ENCODE data around the gene PDXK. TPM values are rescaled to one million over a fixed set of nuclear protein-coding genes. Genes with fewer than 3 reads are reported as not detected.
A peak's percentile ranks its signal among the peaks of the same experiment; 100 is the strongest.

PDXK gene
- polyA plus RNA-seq, 3 donors: 68.1 to 93.2 (median 90.9) TPM

DNA sequence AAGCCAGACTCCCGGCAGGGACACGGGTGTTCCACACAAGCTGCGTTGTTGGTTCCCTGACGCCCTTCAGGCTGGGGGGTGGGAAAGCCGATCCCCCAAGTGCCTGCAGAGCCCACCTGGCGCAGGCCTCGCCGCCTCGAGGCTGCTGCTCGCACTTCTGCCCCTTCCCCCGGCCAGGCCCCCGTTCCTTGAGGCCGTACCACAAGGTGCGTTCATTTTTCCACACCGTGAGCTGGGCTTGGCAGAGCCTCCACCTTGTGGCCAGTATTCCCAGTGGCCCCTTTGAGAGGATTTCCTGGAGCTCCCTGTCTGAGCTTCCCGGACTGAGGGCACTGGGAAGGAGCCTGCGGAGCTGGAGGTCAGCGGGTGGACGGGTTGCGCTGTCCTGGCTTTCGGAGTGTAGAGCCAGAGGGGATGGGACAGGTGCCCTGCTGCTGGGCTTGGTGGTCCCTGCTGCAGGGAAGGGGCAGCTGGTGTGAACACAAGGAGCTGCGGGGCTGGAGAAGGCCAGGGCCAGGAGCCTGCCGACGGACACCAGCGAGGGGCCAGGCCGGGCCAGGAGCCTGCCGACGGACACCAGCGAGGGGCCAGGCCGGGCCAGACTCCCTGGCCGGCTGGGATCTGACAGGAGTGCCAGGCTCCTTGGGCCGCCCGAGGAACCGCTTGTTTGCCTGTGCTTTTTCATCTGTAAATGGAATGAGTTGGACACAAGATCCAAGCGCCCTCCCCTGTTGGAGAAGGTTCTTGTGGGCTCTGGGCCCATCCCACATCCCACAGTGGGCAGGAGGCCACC, 18.4 kb downstream of the PDXK start:
- DNase-seq: no peak

DNA sequence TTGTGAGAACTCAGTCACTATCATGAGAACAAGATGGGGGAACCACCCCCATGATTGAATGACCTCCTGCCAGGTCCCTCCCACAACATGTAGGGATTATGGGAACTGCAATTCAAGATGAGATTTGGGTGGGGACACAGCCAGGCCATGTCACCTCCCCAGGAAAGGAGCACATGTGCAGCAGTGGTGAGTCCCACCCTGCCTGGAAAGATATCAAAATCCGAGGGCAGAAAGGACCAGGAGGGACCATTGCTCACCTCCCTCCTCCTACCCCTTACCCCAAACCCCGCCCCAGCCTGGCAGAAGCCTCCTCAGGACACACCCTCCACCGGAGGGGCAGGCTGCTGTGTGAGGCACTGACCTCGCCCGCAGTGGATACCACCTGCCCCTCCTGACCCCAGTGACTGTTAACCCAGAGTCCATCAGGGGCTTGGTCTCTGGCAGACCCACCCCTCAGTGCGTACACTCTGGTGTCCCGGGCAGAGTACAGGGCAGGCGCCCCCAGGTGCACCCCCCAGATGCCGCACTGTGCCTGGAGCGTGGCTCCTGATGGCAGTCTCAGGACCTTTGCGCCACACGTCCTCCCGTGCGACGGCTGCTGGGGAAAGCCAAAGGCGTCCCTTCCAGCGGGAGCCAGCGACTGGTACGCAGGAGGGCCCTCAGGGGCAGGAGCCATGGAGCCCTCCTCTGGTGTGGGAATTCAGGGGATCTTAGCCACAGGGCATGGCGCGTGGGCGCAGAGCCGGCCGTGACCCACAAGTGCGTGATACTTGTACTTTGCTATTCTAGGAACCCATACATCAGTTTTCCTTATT, 20.9 kb downstream of the PDXK start:
- no peak for DNase-seq

DNA sequence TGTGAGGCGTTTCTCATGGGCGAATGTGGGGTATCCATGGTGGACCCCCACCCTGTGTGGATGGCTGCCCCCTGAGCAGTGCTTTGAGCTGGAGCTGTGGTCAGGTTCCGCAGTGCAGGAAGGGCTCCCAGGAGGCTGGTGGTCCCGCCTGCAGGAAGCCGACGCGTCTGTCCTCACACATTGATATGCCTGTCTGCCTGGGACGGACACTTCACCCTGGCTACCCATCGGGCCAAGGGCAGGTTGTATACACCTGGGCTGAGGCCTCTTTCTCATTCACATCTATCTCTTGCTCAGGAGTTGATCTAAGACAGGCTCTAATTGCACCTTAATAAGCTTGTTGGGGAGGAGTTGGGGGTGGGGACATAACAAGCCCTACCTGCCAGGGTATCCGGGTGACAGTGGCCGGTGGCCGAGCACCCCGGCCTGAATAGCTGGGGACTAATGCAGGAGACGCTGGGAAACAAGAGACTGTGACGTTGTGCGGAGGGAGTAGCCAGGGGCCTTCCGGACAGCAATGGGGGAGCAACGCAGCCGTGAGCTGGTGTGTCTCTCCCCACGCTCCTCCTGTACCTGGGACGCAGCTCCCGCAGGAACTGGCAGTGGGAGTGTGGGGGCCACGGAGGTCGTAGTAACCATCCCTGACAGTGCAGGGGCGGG, 21.7 kb downstream of the PDXK start:
- DNase-seq: peak; percentile 76

DNA sequence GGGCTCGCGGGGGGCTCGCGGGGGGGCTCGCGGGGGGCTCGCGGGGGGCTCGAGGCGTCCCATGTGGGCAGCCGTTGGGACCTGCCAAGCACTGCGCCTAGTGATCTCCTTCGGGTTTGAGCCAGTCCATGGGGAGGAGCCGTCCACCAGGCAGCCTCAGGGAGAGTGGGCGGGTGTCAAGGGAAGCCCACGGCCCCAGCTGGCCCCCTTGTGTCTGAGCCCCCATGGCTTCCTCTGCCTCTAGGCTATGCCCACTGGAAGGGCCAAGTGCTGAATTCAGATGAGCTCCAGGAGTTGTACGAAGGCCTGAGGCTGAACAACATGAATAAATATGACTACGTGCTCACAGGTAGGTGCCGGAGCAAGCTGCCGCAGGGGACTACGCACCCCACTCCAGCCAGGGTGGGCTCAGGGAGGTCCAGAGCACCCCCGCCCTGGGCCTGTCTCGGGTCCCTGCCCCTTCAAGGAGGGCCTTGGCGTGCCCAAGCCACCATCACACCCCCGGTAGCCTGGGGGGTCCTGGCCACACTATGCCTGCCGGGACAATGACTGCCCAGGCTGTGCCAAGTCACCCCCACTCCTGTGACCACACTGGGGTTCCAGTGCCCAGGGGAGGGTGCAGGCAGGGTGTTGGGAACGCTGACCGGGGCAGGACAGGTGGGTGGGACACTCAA, 22.6 kb downstream of the PDXK start:
- no peak for DNase-seq

DNA sequence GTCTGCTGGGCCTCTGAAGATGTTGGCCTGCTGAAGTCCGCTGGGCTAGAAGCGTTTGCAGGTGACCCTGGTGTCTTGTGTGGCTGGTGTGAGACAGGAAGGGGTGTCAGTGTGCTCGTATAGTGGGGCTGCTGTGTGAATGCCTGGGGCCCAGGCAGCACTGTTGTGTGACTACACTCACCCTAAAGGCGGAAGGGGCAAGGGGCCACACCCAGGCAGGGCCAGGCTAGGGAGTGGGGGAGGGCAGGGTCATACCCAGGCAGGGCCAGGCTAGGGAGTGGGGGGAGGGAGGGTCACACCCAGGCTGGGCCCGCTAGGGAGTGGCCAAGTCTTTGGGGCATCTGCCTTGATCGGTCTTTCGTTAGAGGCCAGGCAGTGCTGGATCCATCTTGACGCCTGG, 25.0 kb downstream of the PDXK start:
- no peak for DNase-seq

DNA sequence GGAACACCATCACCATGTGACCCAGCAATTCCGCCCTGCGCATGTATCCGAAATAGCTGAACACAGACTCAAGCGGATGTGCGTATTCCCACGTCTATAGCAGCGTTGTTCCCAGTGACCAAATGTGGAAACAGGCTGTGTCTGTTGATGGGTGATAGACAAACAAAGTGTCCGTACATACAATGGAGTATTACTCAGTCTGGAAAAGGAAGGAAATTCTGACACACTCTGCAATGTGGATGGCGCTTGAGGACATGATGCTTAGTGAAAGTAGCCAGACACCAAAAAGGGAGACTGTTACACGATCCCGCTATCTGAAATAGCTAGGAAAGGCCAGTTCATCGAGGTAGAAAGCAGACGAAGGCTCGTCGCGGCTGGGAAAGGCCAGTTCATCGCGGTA, 25.8 kb downstream of the PDXK start:
- no peak for DNase-seq

DNA sequence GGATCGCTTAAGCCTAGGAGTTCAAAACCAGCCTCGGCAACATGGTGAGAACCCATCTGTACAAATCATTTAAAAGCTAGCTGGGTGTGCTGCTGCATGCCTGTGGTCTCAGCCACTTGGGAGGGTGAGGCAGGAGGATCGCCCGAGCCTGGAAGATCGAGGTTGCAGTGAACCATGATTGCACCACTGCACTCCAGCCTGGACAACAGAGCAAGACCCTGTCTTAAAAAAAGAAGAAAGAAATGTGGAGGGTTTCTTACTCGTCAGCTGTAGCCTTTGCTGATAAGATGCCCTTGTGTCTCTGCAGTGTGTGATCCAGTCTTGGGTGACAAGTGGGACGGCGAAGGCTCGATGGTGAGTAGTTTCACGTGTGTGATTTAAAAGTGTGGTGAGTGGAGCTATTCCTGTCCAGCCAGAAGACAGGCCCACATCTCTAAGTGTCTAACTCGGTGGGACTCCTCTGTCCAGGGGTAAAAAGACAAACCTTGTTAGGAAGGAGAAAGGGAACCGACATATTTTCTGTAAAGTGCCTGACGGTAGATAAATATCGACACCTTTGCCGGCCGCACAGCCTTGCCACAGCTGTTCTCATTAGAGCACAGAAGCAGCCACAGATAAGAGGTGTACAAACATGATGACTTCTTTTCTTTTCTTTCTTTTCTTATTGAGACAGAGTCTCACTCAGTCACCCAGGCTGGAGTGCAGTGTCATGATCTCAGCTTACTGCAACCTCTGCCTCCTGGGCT, 27.0 kb downstream of the PDXK start:
- DNase-seq: no peak

DNA sequence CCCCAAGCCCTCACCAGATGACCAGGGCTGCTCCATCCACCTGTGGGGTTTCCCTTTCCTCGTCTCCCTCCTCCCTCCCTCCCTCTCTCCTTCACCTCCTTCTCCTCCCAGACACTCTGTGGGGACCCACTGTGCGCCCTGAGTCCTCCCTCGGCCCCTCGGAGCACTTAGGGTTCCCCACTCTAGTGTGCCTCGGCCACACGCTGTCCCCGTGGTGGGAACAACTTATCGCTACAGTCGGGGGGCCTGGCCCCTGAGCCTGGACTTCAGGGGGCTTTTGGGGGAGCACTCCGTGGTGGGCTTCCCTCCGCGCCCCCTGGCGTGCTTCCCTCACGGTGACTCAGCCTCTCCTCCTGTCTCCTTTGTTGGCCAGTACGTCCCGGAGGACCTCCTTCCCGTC, 29.7 kb downstream of the PDXK start:
- DNase-seq: no peak

DNA sequence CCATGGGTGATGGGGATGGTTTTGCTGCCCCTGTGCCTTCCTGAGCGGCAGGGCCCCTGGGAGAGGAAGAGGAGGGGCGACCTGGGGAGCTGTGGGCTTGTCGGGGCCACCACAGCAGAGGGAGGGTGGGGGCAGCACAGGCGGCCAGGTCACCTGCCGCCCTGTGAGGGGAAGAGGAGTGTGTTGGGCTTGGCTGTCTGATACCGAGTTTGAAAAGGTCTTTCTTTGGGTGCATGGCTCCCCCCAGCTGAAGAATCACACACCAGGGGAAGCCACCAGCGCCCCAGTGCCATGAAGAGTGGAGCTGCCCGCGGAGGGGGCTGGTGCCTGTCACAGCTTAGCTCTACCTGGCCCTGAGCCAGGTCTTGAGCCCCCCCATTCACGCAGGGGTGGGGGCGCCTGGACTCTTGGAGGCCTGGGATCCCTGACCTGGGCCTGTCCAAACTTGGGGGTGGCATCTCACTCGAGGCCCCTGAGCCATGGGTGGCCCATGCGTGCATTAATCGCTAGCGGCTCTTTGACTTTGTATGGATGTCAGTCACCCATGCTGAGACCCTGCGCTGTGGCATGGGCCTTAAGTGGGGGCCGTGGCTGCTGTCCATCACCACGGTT, 30.8 kb downstream of the PDXK start:
- DNase-seq: no peak

DNA sequence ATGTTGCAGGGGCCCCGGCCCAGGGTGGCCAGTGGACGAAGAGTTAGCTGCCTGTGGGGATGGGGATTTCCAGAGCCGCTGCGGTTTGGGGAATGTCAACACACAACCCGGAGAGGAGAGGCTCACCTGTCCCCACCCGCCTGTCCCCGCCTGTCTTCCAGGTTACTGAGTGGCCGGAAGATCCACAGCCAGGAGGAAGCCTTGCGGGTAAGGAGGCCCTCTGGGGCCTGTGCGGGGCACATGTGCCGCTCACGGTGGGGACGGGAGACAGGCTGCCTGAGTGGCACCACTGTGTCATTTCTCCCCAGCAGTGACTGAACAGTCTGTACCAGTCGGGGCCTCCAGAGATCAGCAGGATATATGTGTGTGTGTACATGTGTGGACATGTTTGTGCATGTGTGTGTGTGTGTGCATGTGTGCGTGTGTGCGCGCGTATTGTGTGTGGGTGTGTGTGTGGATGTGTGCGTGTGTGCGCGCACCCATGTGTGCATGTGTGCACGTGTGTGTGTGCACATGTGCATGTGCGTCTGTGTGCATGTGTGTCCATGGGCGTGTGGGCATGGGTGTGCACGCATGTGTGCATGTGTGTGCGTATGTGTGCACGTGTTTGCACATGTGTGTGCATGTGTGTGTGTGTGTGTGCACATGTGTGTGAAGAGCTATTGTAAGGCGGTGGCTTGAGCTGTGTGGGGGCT, 31.6 kb downstream of the PDXK start:
- no peak for DNase-seq

DNA sequence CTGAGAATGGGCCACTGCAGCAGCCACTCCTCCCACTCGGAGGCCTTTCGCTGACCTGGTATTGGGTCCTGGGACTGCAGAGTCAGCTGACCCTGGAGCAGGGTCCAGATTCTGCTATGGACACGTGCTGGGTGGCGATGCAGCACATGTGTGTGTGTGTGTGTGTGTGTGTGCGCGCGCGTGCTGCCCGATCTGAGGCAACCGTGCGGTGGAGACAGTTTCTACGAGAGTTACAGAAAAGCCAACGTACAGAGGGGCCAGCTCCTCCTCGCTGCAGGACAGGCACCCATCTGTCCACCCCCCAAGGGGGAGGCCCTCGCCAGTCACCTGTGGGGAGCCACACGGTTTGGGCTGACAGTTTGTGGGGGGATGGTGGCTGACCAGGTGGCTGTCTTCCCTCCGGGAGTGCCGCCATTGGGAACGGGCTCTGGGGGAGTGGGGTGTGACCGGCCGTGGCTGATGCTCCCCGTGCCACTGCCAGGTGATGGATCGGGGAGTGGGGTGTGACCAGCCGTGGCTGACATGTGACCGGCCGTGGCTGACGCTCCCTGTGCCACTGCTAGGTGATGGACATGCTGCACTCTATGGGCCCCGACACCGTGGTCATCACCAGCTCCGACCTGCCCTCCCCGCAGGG, 33.1 kb downstream of the PDXK start:
- DNase-seq: no peak

DNA sequence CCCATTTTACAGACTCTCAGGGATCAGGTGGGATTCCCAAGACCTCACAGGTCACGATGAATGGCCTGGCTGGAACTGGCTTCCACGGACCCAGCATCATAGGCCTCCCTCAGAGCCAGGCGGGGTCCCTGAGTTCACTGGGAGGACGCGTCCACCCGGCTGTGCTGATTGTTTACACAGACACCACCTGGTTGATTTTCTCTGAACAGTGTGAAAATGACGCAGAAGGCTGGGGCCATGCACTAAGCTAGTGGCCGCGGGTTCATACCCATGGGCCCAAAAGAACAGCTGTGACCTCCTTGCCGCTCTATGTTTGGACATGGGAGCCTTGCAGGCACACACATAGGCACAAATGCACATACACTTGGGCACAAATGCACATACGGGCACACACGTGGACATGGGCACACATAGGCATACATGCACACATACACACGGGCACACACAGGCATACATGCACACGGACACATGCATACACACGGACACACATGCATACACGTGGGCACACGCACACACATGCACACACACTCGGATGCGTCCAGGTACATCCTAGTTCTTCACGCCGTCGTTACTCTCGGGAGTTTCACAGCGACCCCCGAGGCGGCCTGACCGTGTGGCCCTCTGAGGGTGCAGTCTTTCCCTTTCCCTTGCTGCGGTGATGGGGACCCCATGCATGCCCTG, 34.0 kb downstream of the PDXK start:
- no peak for DNase-seq

DNA sequence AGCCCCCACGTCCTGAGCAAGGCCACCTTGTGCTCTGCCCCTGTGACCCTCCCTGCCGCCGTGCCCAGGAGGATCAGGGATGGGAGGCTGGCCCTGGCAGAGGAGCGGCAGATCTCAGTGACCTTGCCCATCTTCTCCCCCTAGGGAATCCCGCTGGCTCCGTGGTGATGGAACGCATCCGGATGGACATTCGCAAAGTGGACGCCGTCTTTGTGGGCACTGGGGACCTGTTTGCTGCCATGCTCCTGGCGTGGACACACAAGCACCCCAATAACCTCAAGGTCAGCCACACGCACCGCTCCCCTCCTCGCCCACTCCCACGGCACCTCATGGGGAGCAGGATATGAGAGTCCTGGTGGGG, 34.5 kb downstream of the PDXK start:
- DNase-seq: no peak

DNA sequence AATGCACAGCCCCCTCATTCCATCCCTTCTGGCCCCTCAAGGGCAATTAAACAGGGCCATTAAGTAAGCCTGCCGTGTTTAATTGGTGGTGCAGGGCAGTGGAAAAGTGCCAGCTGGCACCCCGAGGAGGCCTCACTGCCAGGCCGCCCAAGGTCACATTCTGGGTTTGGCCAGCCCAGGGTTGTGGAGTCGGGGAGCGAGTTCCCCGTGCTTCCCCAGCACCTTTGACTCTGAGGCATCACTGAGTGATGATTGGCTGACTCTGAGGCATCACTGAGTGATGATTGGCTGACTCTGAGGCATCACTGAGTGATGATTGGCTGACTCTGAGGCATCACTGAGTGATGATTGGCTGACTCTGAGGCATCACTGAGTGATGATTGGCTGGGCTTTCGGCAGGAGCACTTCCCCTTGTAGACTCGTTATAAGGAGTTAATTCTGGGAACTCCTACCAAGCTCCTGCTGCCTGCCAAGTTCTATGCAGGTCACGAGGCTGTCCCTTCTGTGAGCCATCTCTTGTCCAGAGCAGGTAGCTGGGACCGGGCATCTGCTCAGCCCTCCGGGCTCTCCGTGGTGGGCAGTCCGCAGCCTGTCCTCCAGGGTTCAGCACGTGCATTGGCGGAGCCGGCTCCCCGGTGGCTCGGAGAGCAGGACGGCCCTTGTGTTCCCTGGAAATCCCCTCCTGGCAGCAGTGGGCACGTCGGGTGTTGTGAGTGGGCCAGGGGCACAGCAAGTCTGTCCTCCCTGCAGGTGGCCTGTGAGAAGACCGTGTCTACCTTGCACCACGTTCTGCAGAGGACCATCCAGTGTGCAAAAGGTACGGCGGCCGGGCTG, 36.2 kb downstream of the PDXK start:
- no peak for DNase-seq

DNA sequence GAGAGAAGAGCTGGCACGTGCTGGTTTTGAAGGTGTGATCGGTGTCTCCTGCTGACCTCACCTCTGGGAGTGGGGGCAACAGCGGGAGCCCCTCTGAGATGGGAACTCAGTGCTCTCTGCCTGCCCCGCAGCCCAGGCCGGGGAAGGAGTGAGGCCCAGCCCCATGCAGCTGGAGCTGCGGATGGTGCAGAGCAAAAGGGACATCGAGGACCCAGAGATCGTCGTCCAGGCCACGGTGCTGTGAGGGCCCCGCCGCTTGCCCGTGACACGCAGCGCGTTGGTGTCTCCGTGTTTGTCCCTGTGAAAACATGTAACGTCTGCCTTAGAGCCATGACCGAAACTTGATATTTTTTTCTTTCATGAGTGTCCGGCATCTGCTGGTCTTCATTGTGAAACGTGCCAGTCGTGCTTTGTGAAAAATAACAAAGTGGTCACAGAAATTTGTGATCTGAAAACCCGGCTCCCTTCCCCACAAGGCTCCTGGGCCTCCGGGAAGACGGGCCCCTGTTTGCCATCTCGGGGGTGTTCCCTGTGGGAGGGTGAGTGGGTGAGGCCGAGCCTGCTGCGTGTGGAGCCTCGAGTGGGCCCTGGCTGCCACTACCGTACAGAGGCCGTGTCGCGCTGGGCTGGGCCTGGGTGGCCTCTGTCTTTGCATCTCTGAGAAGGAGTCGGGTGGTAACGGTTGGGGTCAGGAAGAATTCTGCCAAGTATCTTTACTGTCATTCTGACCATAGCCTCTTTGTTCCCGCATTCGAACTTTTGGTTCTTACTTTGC, 37.1 kb downstream of the PDXK start:
- no peak for DNase-seq

DNA sequence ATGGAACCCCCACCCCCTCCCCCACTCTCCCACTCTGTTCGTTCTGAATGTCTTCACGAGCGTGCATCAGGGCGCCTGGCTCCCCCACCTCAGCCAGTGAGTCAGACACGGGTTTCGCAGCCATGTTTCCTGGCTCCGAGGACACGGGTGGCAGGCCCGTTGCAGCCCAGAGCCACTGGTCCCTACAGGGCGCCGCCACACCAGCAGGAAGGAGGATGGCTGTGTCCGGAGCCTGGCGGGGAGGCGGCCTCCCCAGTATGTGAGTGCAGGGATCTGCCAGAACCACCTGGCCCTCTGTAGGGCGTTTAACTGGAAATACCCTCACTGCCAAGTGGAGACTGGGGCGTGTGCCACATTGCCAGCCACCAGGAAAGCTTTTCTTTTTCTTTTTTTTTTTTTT, 38.7 kb downstream of the PDXK start:
- DNase-seq: no peak

DNA sequence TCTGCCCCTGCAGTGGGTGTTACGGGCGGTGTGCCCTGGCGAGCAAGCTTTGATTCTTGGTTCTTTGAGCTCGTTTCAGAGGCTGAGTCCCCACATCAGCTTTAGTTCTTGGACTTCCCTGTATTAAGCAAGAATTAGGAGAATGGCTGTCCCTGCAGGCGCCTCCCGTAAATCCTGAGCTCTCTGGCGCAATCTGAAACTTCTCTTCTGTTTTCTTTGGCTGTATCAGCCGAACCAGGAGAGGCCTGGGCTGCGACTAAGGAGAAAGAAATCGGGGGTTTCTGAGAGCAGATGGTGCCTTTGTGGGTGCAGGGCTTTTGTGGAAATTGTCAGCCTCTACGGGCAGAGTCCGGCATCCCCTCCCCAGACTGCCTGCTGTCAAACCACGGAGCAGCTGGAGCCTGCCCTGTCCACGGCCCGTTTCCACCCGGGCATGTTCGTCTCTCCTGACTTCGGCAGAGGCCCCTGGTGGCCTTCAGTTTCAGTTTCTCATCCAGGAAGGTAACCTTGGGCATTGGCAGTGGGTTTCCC, 39.2 kb downstream of the PDXK start:
- peak; percentile 51 for DNase-seq
